ENCODE results near the gene PPP3CA. TPM values are rescaled to one million over a fixed set of nuclear protein-coding genes. Genes with fewer than 3 reads are reported as not detected.

PPP3CA gene
- total and polyA plus RNA-seq, 11 donors, result 5.9 to 32.5 (median 19.3) TPM

GRCh38 chr4:101218346-101218745, 129.0 kb downstream of the PPP3CA start:
- Histone ChIP-seq H3K4me3 (no peak overlapping the region), H3K9me3 (no peaks in the 10 kb centered on the region), H3K27ac (peak overlapping the region in 1 of 12 donors; percentile 9), H3K36me3 (no peaks in the 10 kb centered on the region), H3K27me3 (no peaks in the 10 kb centered on the region), H3K4me1 (peaks cover 0 to 46% (median 20%) of the 10 kb centered on the region in 12 donors)
- ATAC-seq (peak in 1 of 4 donors; percentile 46), DNase-seq (no peak)
- TF ChIP-seq CTCF (IDR thresholded peaks at IDR 0.05) (no peak), POLR2A (IDR thresholded peaks at IDR 0.05) (no peak)
- intact Hi-C loops (cut with DNase I), result no loop called here
- WGBS, 4 donors, result 61 to 72% (median 70%) methylated on average over 3 of the region's 3 CpGs

DNA sequence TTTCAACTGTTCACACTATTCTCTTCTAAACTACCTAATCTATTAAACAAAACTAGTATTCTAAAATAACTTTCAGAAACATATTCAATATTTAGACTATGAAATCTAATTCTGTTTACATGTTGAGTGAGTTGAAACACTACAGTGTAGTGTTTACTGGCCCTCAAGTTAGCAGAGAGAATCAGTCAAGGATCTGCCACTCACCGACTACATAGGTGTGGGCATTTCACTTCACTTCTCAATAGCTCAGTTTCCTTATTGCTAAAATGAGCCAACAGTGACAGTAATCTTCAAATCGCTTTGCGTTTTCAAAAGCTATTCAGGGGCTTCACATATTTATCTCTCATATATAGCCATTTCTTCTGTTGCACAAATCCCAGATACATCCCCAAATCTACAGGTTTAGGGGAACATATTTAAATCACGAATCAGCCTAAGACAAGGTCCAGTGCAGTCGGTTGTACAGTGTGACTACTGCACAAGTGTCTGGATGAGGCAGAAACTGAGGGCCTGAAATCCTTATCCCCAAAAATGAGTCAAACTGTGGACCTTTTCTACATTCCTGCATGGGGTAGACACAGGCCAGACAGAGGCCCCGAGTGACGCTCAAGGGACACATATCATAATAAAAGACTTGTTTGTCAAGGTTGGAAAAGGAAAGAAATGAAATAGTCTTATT, 129.8 kb downstream of the PPP3CA start:
- H3K4me1 ChIP-seq, result peaks cover 0 to 37% (median 12%) of the 10 kb centered on the region in 12 donors

DNA sequence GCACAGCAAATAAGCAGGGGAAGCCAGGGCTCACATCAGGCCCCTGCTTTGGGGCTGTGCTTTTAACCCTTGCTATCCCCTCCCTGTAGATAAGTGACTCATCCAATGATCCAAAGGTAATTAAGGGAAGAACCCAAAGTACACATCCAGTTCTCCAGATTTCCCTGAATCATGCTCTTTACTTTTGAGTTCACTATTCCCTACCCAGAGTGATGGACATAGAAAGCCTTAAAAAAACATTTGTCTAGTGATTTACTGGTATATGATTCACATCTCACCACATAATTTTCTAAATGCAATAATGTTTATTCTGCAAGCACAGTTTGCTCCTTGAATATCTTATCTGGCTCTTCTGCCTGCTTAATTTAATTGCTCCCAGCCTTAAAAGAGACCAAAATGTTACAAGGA, 136.2 kb downstream of the PPP3CA start:
- Histone ChIP-seq H3K4me3 (no peak overlapping the region), H3K9me3 (no peaks in the 10 kb centered on the region), H3K27me3 (no peaks in the 10 kb centered on the region), H3K4me1 (peaks cover 0 to 6% (median 0%) of the 10 kb centered on the region in 12 donors), H3K36me3 (no peaks in the 10 kb centered on the region), H3K27ac (no peak overlapping the region)
- DNase-seq (no peak), ATAC-seq (no peak)
- no peak for TF ChIP-seq POLR2A (IDR thresholded peaks at IDR 0.05)
- TF ChIP-seq CTCF (IDR thresholded peaks at IDR 0.05), result no peak
- intact Hi-C loops (cut with DNase I), result no loop called here

More for the DNA sequence above, 129.8 kb downstream of the PPP3CA start:
- 79 to 89% (median 88%) methylated on average over 7 of the region's 7 CpGs for WGBS, 4 donors
- H3K27ac ChIP-seq, result peak overlapping the region in 2 of 12 donors; percentile 3 to 9
- ATAC-seq (peak in 2 of 4 donors; percentile 36 to 70), DNase-seq (no peak)
- TF ChIP-seq CTCF (IDR thresholded peaks at IDR 0.05), result no peak
- TF ChIP-seq POLR2A (IDR thresholded peaks at IDR 0.05), result no peak
- no peaks in the 10 kb centered on the region for H3K9me3 ChIP-seq
- no peak overlapping the region for H3K4me3 ChIP-seq
- intact Hi-C loops (cut with DNase I), result no loop called here
- no peaks in the 10 kb centered on the region for H3K36me3 ChIP-seq
- no peaks in the 10 kb centered on the region for H3K27me3 ChIP-seq

GRCh38 chr4:101210331-101210730, 137.0 kb downstream of the PPP3CA start:
- ATAC-seq (no peak), DNase-seq (no peak)
- H3K36me3 ChIP-seq, result no peaks in the 10 kb centered on the region
- H3K9me3 ChIP-seq, result no peaks in the 10 kb centered on the region
- H3K4me1 ChIP-seq, result peaks cover 0 to 14% (median 0%) of the 10 kb centered on the region in 12 donors
- no peak overlapping the region for H3K4me3 ChIP-seq
- intact Hi-C loops (cut with DNase I), result no loop called here
- H3K27me3 ChIP-seq, result no peaks in the 10 kb centered on the region
- TF ChIP-seq POLR2A (IDR thresholded peaks at IDR 0.05), result no peak
- TF ChIP-seq CTCF (IDR thresholded peaks at IDR 0.05), result no peak
- H3K27ac ChIP-seq, result no peak overlapping the region
- WGBS, 4 donors, result 92 to 100% (median 96%) methylated on average over 1 of the region's 1 CpG
